Ovary (tissue), 9 donors: Measurements from ENCODE around the gene LSM11. TPM values are rescaled to one million over a fixed set of nuclear protein-coding genes. Genes with fewer than 3 reads are reported as not detected.

Source experiments
- DNase-seq, 5 donors: peaks; one replicate each; pipeline ENCODE4 v3.0.0-alpha.2; 2019 to 2020
- H3K27ac ChIP-seq, 2 donors: fragments of 200-600 bp; one replicate each; pipeline versions ENCODE4 v1.5.1 to v1.8.0; 2019 to 2022
- H3K27me3 ChIP-seq: fragments of 200-600 bp; one replicate; pipeline ENCODE4 v1.8.0; 2022
- H3K36me3 ChIP-seq: fragments of 200-600 bp; sonication (generic); one replicate; pipeline ENCODE4 v1.5.1; 2019
- H3K4me1 ChIP-seq: one replicate; pipeline ENCODE4 v1.8.1; 2013; ENCODE audit warnings: mild to moderate bottlenecking, moderate library complexity; ENCODE audit not compliant: insufficient read depth
- H3K4me3 ChIP-seq: fragments of 200-600 bp; sonication (generic); one replicate; pipeline ENCODE4 v1.5.1; 2017
- H3K9me3 ChIP-seq, 2 donors: fragments of 200-600 bp in 1 of 2; sonication (generic) in 1 of 2; one replicate each; pipeline versions ENCODE4 v1.5.1 to v1.8.1; 2013 to 2019; ENCODE audit warnings: mild to moderate bottlenecking in 1 of 2, moderate library complexity in 1 of 2
- CTCF ChIP-seq, 3 donors: fragments of 450-650 bp in 2 of 3; fragments of 200-600 bp in 1 of 3; IDR thresholded peaks; one replicate each; pipeline versions ENCODE4 v1.5.1 to v1.8.0; 2016 to 2022; ENCODE audit warnings: antibody characterized with exemption in 3 of 3, mild to moderate bottlenecking in 1 of 3
- EP300 ChIP-seq: sonication (generic); formaldehyde crosslinking; IDR thresholded peaks from one replicate; pipeline ENCODE4 v1.6.1; 2017; ENCODE audit warnings: antibody characterized with exemption
- POLR2A ChIP-seq: fragments of 450-650 bp; IDR thresholded peaks from one replicate; pipeline ENCODE4 v1.6.1; 2017; ENCODE audit warnings: antibody characterized with exemption, mild to moderate bottlenecking, moderate library complexity
- WGBS, 3 donors: extraction: QIAGEN DNeasy Blood & Tissue Kit in 1 of 3; methylation state at CpG; one replicate each; pipeline versions ENCODE4 v1.1.5 to v1.1.7; 2013 to 2017; 5-methylcytosine and 5-hydroxymethylcytosine counted together
- intact Hi-C, 4 donors: fragments of 100-400 bp; cut with DNase I; formaldehyde crosslinking; loops; one replicate each; pipeline versions ENCODE4 v1.11.0 to v1.15.1; 2022 to 2023
- polyA plus RNA-seq, 2 donors: library from polyadenylated mRNA; stranded (reverse); fragments of 200-250 nt in 1 of 2; fragments of 350-450 nt in 1 of 2; fragmentation: Illumina TruSeq in 1 of 2; extraction: RNeasy Lipid Tissue Mini Kit (QIAGEN cat#74804) in 1 of 2; gene quantifications; one replicate each; pipeline ENCODE4 v1.2.3, GENCODE V29; 2013 to 2014
- total RNA-seq, 7 donors: library from RNA; depleted of rRNA in 2 of 7; stranded (reverse); fragments of >200 nt in 2 of 7; fragmentation: NEBNext Ultra II Directional in 3 of 7; extraction: Animal tissue kit (Norgen Biotek cat#: 25700) in 3 of 7; gene quantifications; one replicate each; pipeline versions ENCODE4 v1.1.0 to v1.2.4, GENCODE V29; 2016 to 2023
- donor health status: DM: no; HTN: no; CAD: no; lungs with moderate emphysema.
- donor health status: DM: no; HTN: no; CAD: no.
- donor health status: Bipolar disorder and iron deficiency.
- donor health status: DM: yes; HTN: yes; CAD: no.
- donor health status: DM: no; HTN: no; CAD: no.
- donor health status: DM: yes; HTN: yes; CAD: no.

LSM11 gene
- total and polyA plus RNA-seq, 9 donors, result 2.4 to 6.0 (median 5.1) TPM

- Histone ChIP-seq H3K4me3 (no peak overlapping the region), H3K9me3 (no peaks in the 10 kb centered on the region), H3K36me3 (no peaks in the 10 kb centered on the region), H3K27me3 (no peaks in the 10 kb centered on the region), H3K4me1 (no peaks in the 10 kb centered on the region), H3K27ac (no peak overlapping the region)
- DNase-seq, result no peak
- 65 to 78% (median 66%) methylated on average over 1 of the region's 1 CpG for WGBS, 3 donors
- TF ChIP-seq CTCF (IDR thresholded peaks at IDR 0.05) (no peak), POLR2A (no peak), EP300 (no peak)
- intact Hi-C loops, result no loop called here
Measured at GRCh38 chr5:157708866-157709265, 34.6 kb upstream of the LSM11 start.

GRCh38 chr5:157709346-157709745 lies 34.2 kb upstream of the LSM11 start:
- Histone ChIP-seq H3K36me3 (no peaks in the 10 kb centered on the region), H3K4me1 (no peaks in the 10 kb centered on the region), H3K27ac (no peak overlapping the region), H3K27me3 (no peaks in the 10 kb centered on the region), H3K9me3 (no peaks in the 10 kb centered on the region), H3K4me3 (no peak overlapping the region)
- intact Hi-C loops, result no loop called here
- DNase-seq, result no peak
- TF ChIP-seq EP300 (no peak), CTCF (IDR thresholded peaks at IDR 0.05) (no peak), POLR2A (no peak)

DNA sequence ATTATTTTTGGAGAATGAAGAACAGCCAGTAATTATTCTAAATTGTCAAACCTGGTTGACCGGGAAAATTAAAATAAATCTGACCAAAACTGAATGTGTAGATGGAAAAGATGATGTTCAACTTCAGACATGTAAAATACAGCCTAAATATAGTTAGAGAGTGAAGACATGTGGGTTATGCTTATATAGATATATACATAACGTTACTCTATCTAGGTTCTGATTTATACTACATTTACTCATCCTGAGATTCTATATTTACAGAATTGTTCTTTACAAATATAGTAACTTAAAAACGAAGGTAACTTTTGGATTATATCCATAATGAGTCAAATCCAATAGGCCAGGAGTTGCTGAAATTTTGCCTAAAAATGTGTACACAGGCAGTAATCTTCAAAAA lies 33.1 kb upstream of the LSM11 start:
- no peak overlapping the region for H3K27ac ChIP-seq
- no peaks in the 10 kb centered on the region for H3K36me3 ChIP-seq
- intact Hi-C loops, result loop anchor here in 2 of 4 donors (10.0 kb wide), 2 partner anchors 276 to 386 kb away; no protein-coding TSS in a partner anchor
- 55 to 64% (median 55%) methylated on average over 3 of the region's 3 CpGs for WGBS, 3 donors
- H3K4me3 ChIP-seq, result no peak overlapping the region
- H3K9me3 ChIP-seq, result no peaks in the 10 kb centered on the region
- TF ChIP-seq EP300 (no peak), POLR2A (no peak), CTCF (IDR thresholded peaks at IDR 0.05) (no peak)
- DNase-seq, result no peak
- H3K27me3 ChIP-seq, result no peaks in the 10 kb centered on the region
- no peaks in the 10 kb centered on the region for H3K4me1 ChIP-seq

DNA sequence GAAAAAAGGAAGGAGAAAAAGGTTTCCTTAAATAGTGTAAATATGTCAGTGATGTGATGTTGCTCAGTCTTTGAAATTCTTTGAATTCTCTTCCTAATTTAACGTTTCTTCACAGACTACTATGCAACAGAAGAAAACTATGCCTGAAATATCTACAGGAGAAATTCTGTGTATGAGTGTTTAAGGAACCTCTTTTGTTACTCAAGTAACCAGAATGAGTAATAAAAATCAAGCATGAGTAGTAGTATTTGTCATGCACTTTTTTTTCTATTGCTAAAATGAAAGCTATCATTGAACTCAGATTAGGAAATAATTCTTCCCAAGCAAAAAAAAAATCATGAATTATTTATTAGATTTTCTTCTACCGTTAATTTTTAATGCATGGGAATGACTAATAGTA lies 32.6 kb upstream of the LSM11 start:
- WGBS, 3 donors, result 36 to 40% (median 39%) methylated on average over 2 of the region's 2 CpGs
- TF ChIP-seq POLR2A, result no peak
- TF ChIP-seq EP300, result no peak
- no peaks in the 10 kb centered on the region for H3K36me3 ChIP-seq
- intact Hi-C loops, result loop anchor here in 2 of 4 donors (10.0 kb wide), 2 partner anchors 276 to 386 kb away; no protein-coding TSS in a partner anchor
- no peaks in the 10 kb centered on the region for H3K27me3 ChIP-seq
- no peaks in the 10 kb centered on the region for H3K4me1 ChIP-seq
- DNase-seq, result no peak
- no peak overlapping the region for H3K4me3 ChIP-seq
- H3K27ac ChIP-seq, result no peak overlapping the region
- H3K9me3 ChIP-seq, result no peaks in the 10 kb centered on the region

DNA sequence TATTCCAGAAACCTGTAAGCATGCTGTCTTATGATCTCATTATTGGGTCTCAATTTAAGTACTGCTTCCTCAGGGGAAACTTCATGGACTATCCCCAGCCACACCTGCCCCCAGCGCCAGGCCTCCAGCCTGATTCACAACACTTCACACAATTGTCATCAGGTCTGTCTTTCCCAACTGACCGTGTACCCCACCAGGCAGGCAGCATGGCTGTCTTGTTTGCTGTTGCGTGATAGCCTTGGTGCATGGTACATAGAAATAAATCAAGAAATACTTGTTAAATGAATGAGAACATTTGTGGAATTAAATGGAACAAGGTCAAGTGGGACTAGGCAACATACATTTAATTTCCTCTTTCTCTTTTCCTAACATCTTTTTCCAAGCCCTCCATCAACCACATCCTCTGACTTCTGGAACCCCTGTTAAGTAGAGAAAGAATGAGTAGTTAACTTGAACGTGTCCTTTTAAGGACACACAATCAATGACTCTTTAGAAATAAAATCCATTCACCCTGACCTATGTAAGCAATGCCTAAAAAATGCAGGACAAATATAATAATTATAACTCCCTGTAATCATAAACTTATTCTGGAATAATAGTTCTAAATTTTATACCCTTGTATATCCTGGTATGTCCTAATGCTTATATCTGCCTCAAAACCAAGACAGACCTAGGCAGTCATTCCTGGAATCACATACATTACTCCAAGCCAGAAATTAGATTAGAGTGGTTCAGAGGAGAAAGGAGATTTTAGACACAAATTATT lies 29.5 kb upstream of the LSM11 start:
- Histone ChIP-seq H3K9me3 (no peaks in the 10 kb centered on the region), H3K27ac (no peak overlapping the region), H3K4me3 (no peak overlapping the region), H3K4me1 (peaks cover 3% of the 10 kb centered on the region), H3K36me3 (no peaks in the 10 kb centered on the region), H3K27me3 (no peaks in the 10 kb centered on the region)
- no peak for TF ChIP-seq POLR2A
- no peak for TF ChIP-seq EP300
- no peak for DNase-seq
- intact Hi-C loops, result loop anchor here in 2 of 4 donors (10.0 kb wide), 2 partner anchors 279 to 389 kb away; no protein-coding TSS in a partner anchor
- WGBS, 3 donors, result 83 to 87% (median 84%) methylated on average over 4 of the region's 4 CpGs
